Endothelial cell of umbilical vein (primary cell): ENCODE data around the gene KCTD21. TPM values are rescaled to one million over a fixed set of nuclear protein-coding genes. Genes with fewer than 3 reads are reported as not detected.

ENCODE experiments used
- BruUV-seq: library from RNA; stranded (reverse); fragments of 400-500 nt; replicated peaks from 2 replicates; lab custom pipeline; 2021; lab: Mats Ljungman, UMichigan
- CTCF ChIA-PET: fragments of 300-600, 350-600 bp; sonication (Branson Sonifier 250); formaldehyde crosslinking; loops from one replicate; lab custom pipeline; 2021; ENCODE audit warnings: antibody characterized with exemption, inconsistent platforms; lab: Charles Lee
- POLR2A ChIA-PET: fragments of 300-600, 350-600 bp; sonication (Branson Sonifier 250); formaldehyde crosslinking; loops from one replicate; lab custom pipeline; 2021; ENCODE audit warnings: antibody characterized with exemption, inconsistent platforms; lab: Charles Lee
- DNase-seq: peaks from one replicate; pipeline ENCODE4 v3.0.0-alpha.2; 2011; ENCODE audit warnings: low read depth, low spot score
- FAIRE-seq: peaks from 2 replicates; lab custom pipeline; 2011; peaks lifted over from hg19 to GRCh38; lab: Jason Lieb, UNC
- H2AFZ ChIP-seq: 2 replicates; pipeline ENCODE4 v1.6.0; 2012; ENCODE audit warnings: low read depth, low read length, control low read depth, inconsistent platforms
- H3K27ac ChIP-seq: 2 replicates; pipeline ENCODE4 v1.5.1; 2011; ENCODE audit warnings: low read depth, mild to moderate bottlenecking, control low read depth, low read length, moderate library complexity; ENCODE audit not compliant: insufficient read depth
- H3K27me3 ChIP-seq, 2 experiments: 2 replicates each; pipeline versions ENCODE4 v1.6.0 to v1.6.1; 2011; ENCODE audit warnings: low read length in 2 of 2, mixed read lengths in 1 of 2; ENCODE audit not compliant: control insufficient read depth in 2 of 2, insufficient read depth in 2 of 2
- H3K36me3 ChIP-seq, 2 experiments: 2 replicates in 1 of 2; 3 replicates in 1 of 2; pipeline ENCODE4 v1.5.1; 2011; ENCODE audit warnings: low read length in 2 of 2, mild to moderate bottlenecking in 1 of 2, moderate library complexity in 1 of 2; ENCODE audit not compliant: control insufficient read depth in 2 of 2, insufficient read depth in 2 of 2; ENCODE audit errors: extremely low read depth in 1 of 2
- H3K4me1 ChIP-seq: 3 replicates; pipeline ENCODE4 v1.5.1; 2011; ENCODE audit warnings: mild to moderate bottlenecking, low read length; ENCODE audit not compliant: control insufficient read depth, insufficient read depth; ENCODE audit errors: extremely low read depth
- H3K4me2 ChIP-seq: 2 replicates; pipeline ENCODE4 v1.6.1; 2011; ENCODE audit warnings: low read length, control low read depth, mixed read lengths; ENCODE audit not compliant: insufficient read depth
- H3K4me3 ChIP-seq, 3 experiments: fragments of 200-600 bp in 1 of 3; sonication (generic), shearing (Covaris generic) in 1 of 3; replicated peaks in 1 of 3; 2 replicates each; pipeline ENCODE4 v1.5.1; 2011 to 2016; ENCODE audit warnings: control low read depth in 3 of 3, low read length in 3 of 3, mild to moderate bottlenecking in 2 of 3, inconsistent platforms in 1 of 3, low read depth in 1 of 3, moderate library complexity in 1 of 3; ENCODE audit not compliant: insufficient read depth in 1 of 3
- H3K79me2 ChIP-seq: 2 replicates; pipeline ENCODE4 v1.6.0; 2012; ENCODE audit warnings: low read length, inconsistent platforms; ENCODE audit not compliant: control insufficient read depth, insufficient read depth
- H3K9ac ChIP-seq: replicated peaks from 2 replicates; pipeline ENCODE3; 2011; ENCODE audit warnings: low read length, control low read depth; ENCODE audit not compliant: insufficient read depth; ENCODE audit errors: extremely low read depth
- H3K9me1 ChIP-seq: replicated peaks from 3 replicates; pipeline ENCODE4 v1.6.0; 2011; ENCODE audit warnings: mild to moderate bottlenecking, low read length; ENCODE audit not compliant: control insufficient read depth, insufficient read depth; ENCODE audit errors: extremely low read depth
- H3K9me3 ChIP-seq: replicated peaks from 2 replicates; pipeline ENCODE4 v1.5.1; 2012; ENCODE audit warnings: low read length, inconsistent platforms; ENCODE audit not compliant: control insufficient read depth, insufficient read depth
- H4K20me1 ChIP-seq: replicated peaks from 2 replicates; pipeline ENCODE3; 2011; ENCODE audit warnings: mild to moderate bottlenecking, low read length; ENCODE audit not compliant: control insufficient read depth, insufficient read depth; ENCODE audit errors: extremely low read depth
- CTCF ChIP-seq, 2 donors: IDR thresholded peaks; 1 replicate in 1 of 2; 2 replicates in 1 of 2; pipeline ENCODE4 v1.5.1; 2011; ENCODE audit warnings: low read length in 2 of 2, mild to moderate bottlenecking in 2 of 2, moderate library complexity in 2 of 2, control low read depth in 1 of 2, inconsistent platforms in 1 of 2, low read depth in 1 of 2; ENCODE audit not compliant: insufficient read depth in 1 of 2; ENCODE audit errors: extremely low read depth in 1 of 2
- EZH2 ChIP-seq: IDR thresholded peaks from 2 replicates; pipeline ENCODE4 v1.6.1; 2012; ENCODE audit warnings: borderline replicate concordance, low read depth, mild to moderate bottlenecking, moderate library complexity, low read length, inconsistent platforms; ENCODE audit not compliant: severe bottlenecking
- FOS ChIP-seq: IDR thresholded peaks from 2 replicates; pipeline ENCODE4 v1.6.1; 2011; ENCODE audit warnings: mild to moderate bottlenecking, low read length, moderate library complexity, borderline replicate concordance; ENCODE audit not compliant: insufficient read depth
- GATA2 ChIP-seq: IDR thresholded peaks from 2 replicates; pipeline ENCODE4 v1.7.0; 2011; ENCODE audit warnings: low read depth, mild to moderate bottlenecking, moderate library complexity, mixed read lengths, low read length; ENCODE audit not compliant: insufficient read length, insufficient read depth
- JUN ChIP-seq: IDR thresholded peaks from 2 replicates; pipeline ENCODE4 v1.6.1; 2011; ENCODE audit warnings: borderline replicate concordance, low read depth; ENCODE audit not compliant: insufficient read length, insufficient read depth
- MAX ChIP-seq: IDR thresholded peaks from 2 replicates; pipeline ENCODE4 v1.6.1; 2011; ENCODE audit not compliant: insufficient read depth, insufficient read length
- MYC ChIP-seq: IDR thresholded peaks from one replicate; pipeline ENCODE4 v1.6.1; 2011; ENCODE audit warnings: mild to moderate bottlenecking, low read depth, low read length
- POLR2A ChIP-seq: IDR thresholded peaks from 2 replicates; pipeline ENCODE4 v1.6.1; 2012; ENCODE audit warnings: low read depth, mild to moderate bottlenecking, control low read depth, low read length
- POLR2AphosphoS5 ChIP-seq: IDR thresholded peaks from 2 replicates; pipeline ENCODE4 v1.6.1; 2012; ENCODE audit warnings: low read depth, mild to moderate bottlenecking, control low read depth, low read length, moderate library complexity; ENCODE audit not compliant: insufficient read depth
- dilution Hi-C: fragments of 300-500 bp; cut with MboI; formaldehyde crosslinking; loops from one replicate; pipeline ENCODE4 v1.15.0; 2019; ENCODE audit warnings: low sequenced_read_pairs; ENCODE audit not compliant: extremely low pct_ligation_motif_present
- intact Hi-C: fragments of 100-400 bp; cut with micrococcal nuclease; formaldehyde crosslinking; loops from one replicate; pipeline ENCODE4 v1.10.0; 2022
- polyA plus RNA-seq, 4 experiments: library from polyadenylated mRNA; depleted of rRNA in 3 of 4; stranded (reverse) in 3 of 4; unstranded in 1 of 4; fragments of >200 nt; gene quantifications; 2 replicates each; pipeline versions ENCODE4 v1.2.1 to v1.2.3, GENCODE V29; 2011 to 2012; ENCODE audit warnings: missing spikeins in 1 of 4
- total RNA-seq: library from RNA; stranded (reverse); gene quantifications from 2 replicates; pipeline ENCODE4 v1.2.3, GENCODE V29; 2021

KCTD21 gene
- total and polyA plus RNA-seq, 2 donors (not counting 3 experiments of a cell fraction or from before 2014, with no cell fraction given), result 8.5 to 11.9 TPM

GRCh38 chr11:78205691-78206090 is 17.3 kb upstream of the KCTD21 start:
- Histone ChIP-seq H3K9me1 (no peaks in the 10 kb centered on the region), H3K4me3 (no peak overlapping the region), H2AFZ (no peak overlapping the region), H3K79me2 (no peaks in the 10 kb centered on the region), H3K9me3 (no peaks in the 10 kb centered on the region), H3K27me3 (no peaks in the 10 kb centered on the region), H3K27ac (no peak overlapping the region), H4K20me1 (no peaks in the 10 kb centered on the region), H3K9ac (no peak overlapping the region), H3K36me3 (peaks cover 0 to 17% of the 10 kb centered on the region in 2 experiments), H3K4me1 (peaks cover 5% of the 10 kb centered on the region), H3K4me2 (no peak overlapping the region)
- ChIA-PET POLR2A (no interaction called here), CTCF (interaction anchor here (1.3 kb wide), 1 partner anchor 359 kb away, joined by 9 read pairs; no protein-coding TSS in a partner anchor)
- no peak for FAIRE-seq
- no peak for DNase-seq
- dilution Hi-C loops (no loop called here), intact Hi-C loops (loop anchor here (5.0 kb wide), 1 partner anchor 68 kb away; the partner anchor contains the start of gene ALG8)
- no TSS peak for BruUV-seq
- no peak for TF ChIP-seq MYC
- no peak for TF ChIP-seq EZH2
- no peak for TF ChIP-seq JUN
- no peak for TF ChIP-seq MAX
- no peak for TF ChIP-seq POLR2A
- TF ChIP-seq POLR2AphosphoS5, result no peak
- TF ChIP-seq CTCF (IDR thresholded peaks at IDR 0.05; ENCODE audit: extremely low read depth in 1 of 2, insufficient read depth in 1 of 2, low read depth in 1 of 2, low read length in 2 of 2), result no peak
- TF ChIP-seq FOS, result no peak
- TF ChIP-seq GATA2, result no peak
